ENCODE measurements around the gene UHRF1. TPM values are rescaled to one million over a fixed set of nuclear protein-coding genes. Genes with fewer than 3 reads are reported as not detected.
A peak's percentile ranks its signal among the peaks of the same experiment; 100 is the strongest.
"Not testable (repeated sequence)": the region's sequence is repeated elsewhere in the genome, so short reads cannot be mapped to it uniquely, and the experiment has no call there.

Gene UHRF1
- total RNA-seq, 1 experiment from 2014 or later = 53.6 TPM

DNA sequence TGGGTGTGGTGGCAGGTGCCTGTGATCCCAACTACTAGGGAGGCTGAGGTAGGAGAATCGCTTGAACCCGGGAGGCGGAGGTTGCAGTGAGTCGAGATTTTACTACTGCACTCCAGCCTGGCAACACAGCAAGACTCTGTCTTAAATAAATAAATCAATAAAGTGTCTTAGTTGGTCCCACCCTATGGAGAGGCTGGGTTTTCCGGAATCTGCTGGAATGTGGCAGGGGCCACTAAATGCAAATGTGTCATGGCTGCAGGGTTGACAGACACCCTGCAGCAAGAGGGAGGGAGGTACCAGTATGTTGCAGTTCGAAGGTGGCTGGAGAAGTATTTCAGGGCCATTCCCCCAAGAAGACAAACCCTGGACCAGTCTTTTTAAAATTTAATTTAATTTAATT, 24.3 kb upstream of the UHRF1 start:
- intact Hi-C loops (cut with micrococcal nuclease; ENCODE audit: unreplicated experiment); H3K4me1 ChIP-seq (ENCODE audit: control insufficient read depth, insufficient read depth, low read length); H3K4me3 ChIP-seq (ENCODE audit: low read depth in 2 of 2, low read length in 2 of 2); H3K36me3 ChIP-seq (ENCODE audit: control insufficient read depth, insufficient read depth, low read length); DNase-seq (ENCODE audit: low read depth, low spot score); H3K27ac ChIP-seq (ENCODE audit: low read length); POLR2A ChIA-PET; in situ Hi-C loops (cut with HindIII; ENCODE audit: low pct_unique_long_range_greater_than_20kb, low sequenced_read_pairs); H3K9me3 ChIP-seq (ENCODE audit: control insufficient read depth, insufficient read depth, low read depth, low read length); CTCF ChIA-PET; H3K27me3 ChIP-seq (ENCODE audit: control insufficient read depth, insufficient read depth, low read length); ATAC-seq; BruUV-seq (replicated peaks): not testable (repeated sequence)

DNA sequence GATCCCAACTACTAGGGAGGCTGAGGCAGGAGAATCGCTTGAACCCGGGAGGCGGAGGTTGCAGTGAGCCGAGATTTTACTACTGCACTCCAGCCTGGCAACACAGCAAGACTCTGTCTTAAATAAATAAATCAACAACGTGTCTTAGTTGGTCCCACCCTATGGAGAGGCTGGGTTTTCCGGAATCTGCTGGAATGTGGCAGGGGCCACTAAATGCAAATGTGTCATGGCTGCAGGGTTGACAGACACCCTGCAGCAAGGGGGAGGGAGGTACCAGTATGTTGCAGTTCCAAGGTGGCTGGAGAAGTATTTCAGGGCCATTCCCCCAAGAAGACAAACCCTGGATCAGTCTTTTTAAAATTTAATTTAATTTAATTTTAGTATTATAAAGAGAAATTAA, 21.5 kb upstream of the UHRF1 start:
- in situ Hi-C loops (cut with HindIII; ENCODE audit: low pct_unique_long_range_greater_than_20kb, low sequenced_read_pairs); H3K9me3 ChIP-seq (ENCODE audit: control insufficient read depth, insufficient read depth, low read depth, low read length); DNase-seq (ENCODE audit: low read depth, low spot score); H3K27me3 ChIP-seq (ENCODE audit: control insufficient read depth, insufficient read depth, low read length); H3K4me3 ChIP-seq (ENCODE audit: low read depth in 2 of 2, low read length in 2 of 2); ATAC-seq; intact Hi-C loops (cut with micrococcal nuclease; ENCODE audit: unreplicated experiment); H3K36me3 ChIP-seq (ENCODE audit: control insufficient read depth, insufficient read depth, low read length); H3K27ac ChIP-seq (ENCODE audit: low read length); BruUV-seq (replicated peaks); CTCF ChIA-PET; POLR2A ChIA-PET; H3K4me1 ChIP-seq (ENCODE audit: control insufficient read depth, insufficient read depth, low read length): not testable (repeated sequence)

DNA sequence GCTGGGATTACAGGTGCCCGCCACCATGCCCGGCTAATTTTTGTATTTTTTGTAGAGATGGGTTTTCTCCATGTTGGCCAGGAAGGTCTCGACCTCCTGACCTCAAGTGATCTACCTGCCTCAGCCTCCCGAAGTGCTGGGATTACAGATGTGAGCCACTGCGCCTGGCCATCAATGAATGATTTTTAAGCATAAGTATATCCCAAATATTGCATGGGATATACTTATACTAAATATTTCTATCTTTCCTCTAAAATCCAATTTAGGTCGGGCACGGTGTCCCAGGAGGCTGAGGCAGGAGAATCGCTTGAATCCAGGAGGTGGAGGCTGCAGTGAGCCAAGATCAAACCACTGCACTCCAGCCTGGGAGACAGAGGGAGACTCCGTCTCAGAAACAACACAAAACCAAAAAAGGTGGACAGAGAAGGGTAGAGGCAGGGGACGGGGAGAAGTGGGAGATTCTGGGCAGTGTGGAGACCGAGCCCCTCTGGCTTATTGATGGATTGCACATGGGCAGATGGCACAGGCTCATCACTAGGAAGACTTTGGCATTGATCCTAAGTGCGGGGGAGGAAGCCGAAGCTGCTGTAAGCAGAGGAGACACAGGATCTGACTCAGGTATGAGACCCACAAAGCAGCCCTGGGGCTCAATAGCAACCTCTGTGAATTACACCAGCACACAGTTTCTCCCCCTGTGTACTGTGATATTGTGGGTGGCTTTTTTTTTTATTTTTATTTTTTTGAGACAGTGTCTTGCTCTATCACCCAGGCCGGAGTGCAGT, 20.1 kb upstream of the UHRF1 start:
- Histone ChIP-seq H3K4me3 (ENCODE audit: low read depth in 2 of 2, low read length in 2 of 2) (no peak overlapping the region), H3K36me3 (ENCODE audit: control insufficient read depth, insufficient read depth, low read length) (no peaks in the 10 kb centered on the region), H3K27ac (ENCODE audit: low read length) (no peak overlapping the region), H3K27me3 (ENCODE audit: control insufficient read depth, insufficient read depth, low read length) (no peaks in the 10 kb centered on the region), H3K9me3 (ENCODE audit: control insufficient read depth, insufficient read depth, low read depth, low read length) (no peaks in the 10 kb centered on the region), H3K4me1 (ENCODE audit: control insufficient read depth, insufficient read depth, low read length) (no peaks in the 10 kb centered on the region)
- intact Hi-C loops (cut with micrococcal nuclease; ENCODE audit: unreplicated experiment) (no loop called here), in situ Hi-C loops (cut with HindIII; ENCODE audit: low pct_unique_long_range_greater_than_20kb, low sequenced_read_pairs) (no loop called here)
- POLR2A ChIA-PET = interaction anchor here (0.6 kb wide), 1 partner anchor 25 kb away, joined by 5 read pairs; no protein-coding TSS in a partner anchor
- TF ChIP-seq TCF7L2 (IDR thresholded peaks at IDR 0.05; ENCODE audit: low read depth, low read length) (no peak), POLR2AphosphoS5 (IDR thresholded peaks at IDR 0.05; ENCODE audit: low read depth, low read length) (no peak), SIN3A (IDR thresholded peaks at IDR 0.05; ENCODE audit: borderline replicate concordance, insufficient read depth, low read depth, low read length) (no peak)
- TF ChIP-seq, protein P1, sequence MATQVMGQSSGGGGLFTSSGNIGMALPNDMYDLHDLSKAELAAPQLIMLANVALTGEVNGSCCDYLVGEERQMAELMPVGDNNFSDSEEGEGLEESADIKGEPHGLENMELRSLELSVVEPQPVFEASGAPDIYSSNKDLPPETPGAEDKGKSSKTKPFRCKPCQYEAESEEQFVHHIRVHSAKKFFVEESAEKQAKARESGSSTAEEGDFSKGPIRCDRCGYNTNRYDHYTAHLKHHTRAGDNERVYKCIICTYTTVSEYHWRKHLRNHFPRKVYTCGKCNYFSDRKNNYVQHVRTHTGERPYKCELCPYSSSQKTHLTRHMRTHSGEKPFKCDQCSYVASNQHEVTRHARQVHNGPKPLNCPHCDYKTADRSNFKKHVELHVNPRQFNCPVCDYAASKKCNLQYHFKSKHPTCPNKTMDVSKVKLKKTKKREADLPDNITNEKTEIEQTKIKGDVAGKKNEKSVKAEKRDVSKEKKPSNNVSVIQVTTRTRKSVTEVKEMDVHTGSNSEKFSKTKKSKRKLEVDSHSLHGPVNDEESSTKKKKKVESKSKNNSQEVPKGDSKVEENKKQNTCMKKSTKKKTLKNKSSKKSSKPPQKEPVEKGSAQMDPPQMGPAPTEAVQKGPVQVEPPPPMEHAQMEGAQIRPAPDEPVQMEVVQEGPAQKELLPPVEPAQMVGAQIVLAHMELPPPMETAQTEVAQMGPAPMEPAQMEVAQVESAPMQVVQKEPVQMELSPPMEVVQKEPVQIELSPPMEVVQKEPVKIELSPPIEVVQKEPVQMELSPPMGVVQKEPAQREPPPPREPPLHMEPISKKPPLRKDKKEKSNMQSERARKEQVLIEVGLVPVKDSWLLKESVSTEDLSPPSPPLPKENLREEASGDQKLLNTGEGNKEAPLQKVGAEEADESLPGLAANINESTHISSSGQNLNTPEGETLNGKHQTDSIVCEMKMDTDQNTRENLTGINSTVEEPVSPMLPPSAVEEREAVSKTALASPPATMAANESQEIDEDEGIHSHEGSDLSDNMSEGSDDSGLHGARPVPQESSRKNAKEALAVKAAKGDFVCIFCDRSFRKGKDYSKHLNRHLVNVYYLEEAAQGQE (IDR thresholded peaks at IDR 0.05; ENCODE audit: insufficient read depth in 1 of 2, low read depth in 2 of 2, low read length in 1 of 2) = no peak
- TF ChIP-seq, protein P2, sequence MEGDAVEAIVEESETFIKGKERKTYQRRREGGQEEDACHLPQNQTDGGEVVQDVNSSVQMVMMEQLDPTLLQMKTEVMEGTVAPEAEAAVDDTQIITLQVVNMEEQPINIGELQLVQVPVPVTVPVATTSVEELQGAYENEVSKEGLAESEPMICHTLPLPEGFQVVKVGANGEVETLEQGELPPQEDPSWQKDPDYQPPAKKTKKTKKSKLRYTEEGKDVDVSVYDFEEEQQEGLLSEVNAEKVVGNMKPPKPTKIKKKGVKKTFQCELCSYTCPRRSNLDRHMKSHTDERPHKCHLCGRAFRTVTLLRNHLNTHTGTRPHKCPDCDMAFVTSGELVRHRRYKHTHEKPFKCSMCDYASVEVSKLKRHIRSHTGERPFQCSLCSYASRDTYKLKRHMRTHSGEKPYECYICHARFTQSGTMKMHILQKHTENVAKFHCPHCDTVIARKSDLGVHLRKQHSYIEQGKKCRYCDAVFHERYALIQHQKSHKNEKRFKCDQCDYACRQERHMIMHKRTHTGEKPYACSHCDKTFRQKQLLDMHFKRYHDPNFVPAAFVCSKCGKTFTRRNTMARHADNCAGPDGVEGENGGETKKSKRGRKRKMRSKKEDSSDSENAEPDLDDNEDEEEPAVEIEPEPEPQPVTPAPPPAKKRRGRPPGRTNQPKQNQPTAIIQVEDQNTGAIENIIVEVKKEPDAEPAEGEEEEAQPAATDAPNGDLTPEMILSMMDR (IDR thresholded peaks at IDR 0.05) = no peak
- peak; percentile 74; the same call in 1 of the 2 replicates for ATAC-seq
- CTCF ChIA-PET = interaction anchor here (0.7 kb wide), 1 partner anchor 70 kb away, joined by 4 read pairs; no protein-coding TSS in a partner anchor
- no TSS peak for BruUV-seq (replicated peaks)
- DNase-seq (ENCODE audit: low read depth, low spot score) = no peak
